H1 (cell line): ENCODE measurements around the gene APAF1. TPM values are rescaled to one million over a fixed set of nuclear protein-coding genes. Genes with fewer than 3 reads are reported as not detected.

ENCODE experiments used
- CREB1 ChIP-seq: IDR thresholded peaks from 2 replicates; pipeline ENCODE4 v1.6.1; 2012; ENCODE audit warnings: inconsistent platforms
- polyA plus RNA-seq, 7 experiments: library from polyadenylated mRNA; depleted of rRNA in 3 of 7; stranded (reverse) in 5 of 7; unstranded in 2 of 7; fragments of >200 nt in 5 of 7; fragments of 200-250 nt in 2 of 7; gene quantifications; 1 replicate in 5 of 7; 2 replicates in 1 of 7; 4 replicates in 1 of 7; pipeline versions ENCODE4 v1.2.1 to v1.2.3, GENCODE V29; 2011 to 2013; ENCODE audit warnings: missing spikeins in 2 of 7, mixed read lengths in 2 of 7
- total RNA-seq: library from RNA; stranded (reverse); fragmentation: NEBNext Ultra II Directional; extraction: Animal tissue kit (Norgen Biotek cat#: 25700); gene quantifications from 2 replicates; pipeline ENCODE4 v1.2.1, GENCODE V29; 2021
- TF ChIP-seq, protein P1 (sequence below): IDR thresholded peaks from 2 replicates; pipeline ENCODE4 v1.6.1; 2011; ENCODE audit warnings: low read length, improper control_type of control experiment

Gene APAF1
- total and polyA plus RNA-seq, 2 of the 8 experiments (the other 6 are each of a cell fraction or from before 2014, with no cell fraction given), result 4.7 to 22.6 TPM

- TF ChIP-seq, protein P1, sequence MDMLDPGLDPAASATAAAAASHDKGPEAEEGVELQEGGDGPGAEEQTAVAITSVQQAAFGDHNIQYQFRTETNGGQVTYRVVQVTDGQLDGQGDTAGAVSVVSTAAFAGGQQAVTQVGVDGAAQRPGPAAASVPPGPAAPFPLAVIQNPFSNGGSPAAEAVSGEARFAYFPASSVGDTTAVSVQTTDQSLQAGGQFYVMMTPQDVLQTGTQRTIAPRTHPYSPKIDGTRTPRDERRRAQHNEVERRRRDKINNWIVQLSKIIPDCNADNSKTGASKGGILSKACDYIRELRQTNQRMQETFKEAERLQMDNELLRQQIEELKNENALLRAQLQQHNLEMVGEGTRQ, result no peak
- TF ChIP-seq CREB1, result no peak
These were observed 112.4 kb downstream of the APAF1 start (continued) for GRCh38 chr12:98757455-98757854.
